Upper lobe of left lung (tissue), 4 donors: ENCODE measurements around the gene SNX6.

Experiments
- CTCF ChIP-seq, 6 experiments: fragments of 450-650 bp in 4 of 6; fragments of 200-600 bp in 2 of 6; sonication (generic) in 2 of 6; IDR thresholded peaks; one replicate each; pipeline ENCODE4 v1.5.1; 2016 to 2019; ENCODE audit warnings: antibody characterized with exemption in 6 of 6
- POLR2A ChIP-seq, 4 donors: fragments of 450-650 bp; IDR thresholded peaks; one replicate each; pipeline ENCODE4 v1.5.1; 2016 to 2017; ENCODE audit warnings: antibody characterized with exemption in 4 of 4, mild to moderate bottlenecking in 2 of 4
- POLR2AphosphoS5 ChIP-seq, 2 donors: sonication (generic); formaldehyde crosslinking; IDR thresholded peaks; one replicate each; pipeline ENCODE4 v1.5.1; 2017; ENCODE audit warnings: antibody characterized with exemption in 2 of 2

DNA sequence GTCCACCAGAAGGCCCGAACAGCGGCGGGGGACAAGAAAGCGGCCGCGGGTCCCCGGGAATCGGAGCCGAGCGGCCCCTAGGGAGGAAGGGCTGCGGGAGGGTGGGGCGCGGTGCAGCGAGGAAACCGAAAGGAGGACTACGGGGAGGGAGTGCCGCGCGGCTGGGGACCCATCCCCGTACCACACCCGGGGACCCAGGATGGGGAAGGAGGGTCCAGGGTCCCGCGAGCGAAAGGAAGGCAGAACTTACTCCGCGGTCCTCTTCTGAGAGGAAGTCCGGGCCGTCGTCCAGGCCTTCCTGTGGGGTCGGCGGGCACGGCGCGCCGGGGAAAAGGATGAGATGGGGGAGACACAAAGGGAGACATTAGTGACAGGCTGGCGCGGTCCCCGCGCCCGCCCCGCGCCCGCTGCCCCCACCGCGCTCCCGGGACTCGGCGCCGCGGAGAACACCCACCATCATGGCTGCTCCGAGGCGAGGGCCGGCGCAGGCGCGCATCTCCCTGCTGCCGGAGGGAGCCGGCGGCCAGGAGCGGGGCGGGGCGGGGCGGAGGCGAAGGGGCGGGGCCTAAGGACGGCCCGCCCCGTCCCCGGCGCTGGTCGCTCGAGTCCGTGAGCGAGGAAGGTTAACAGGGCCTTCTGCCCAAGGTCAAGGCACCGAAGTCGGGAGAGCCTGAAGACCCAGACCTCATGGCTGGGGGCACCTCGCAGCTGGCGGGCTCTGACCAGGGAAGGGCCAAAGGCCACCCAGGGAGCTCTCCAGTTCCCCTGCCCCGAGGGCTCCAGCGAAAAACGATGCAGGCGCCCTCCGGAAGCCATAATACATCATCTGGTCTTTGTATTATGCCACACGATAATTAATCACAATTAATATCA is at the start of gene SNX6:
- no peak for TF ChIP-seq CTCF (IDR thresholded peaks at IDR 0.05)
- peak in 1 of 2 donors; percentile 76 for TF ChIP-seq POLR2AphosphoS5 (IDR thresholded peaks at IDR 0.05)
- peak in 3 of 4 donors; percentile 47 to 77 (median 60) for TF ChIP-seq POLR2A (IDR thresholded peaks at IDR 0.05)
